IPS DF 6.9 (cell line): ENCODE data around the gene KXD1.

Source experiments
- DNase-seq: peaks from one replicate; pipeline ENCODE4 v3.0.0-alpha.2; 2013; ENCODE audit warnings: low read depth, low spot score
- H3K27ac ChIP-seq: one replicate; pipeline ENCODE4 v1.5.1; 2013; ENCODE audit warnings: low read length, control low read depth
- H3K27me3 ChIP-seq: 2 replicates; pipeline ENCODE4 v1.6.1; 2013; ENCODE audit warnings: mild to moderate bottlenecking, low read length; ENCODE audit not compliant: control insufficient read depth, insufficient read depth
- H3K36me3 ChIP-seq: 2 replicates; pipeline ENCODE4 v1.6.1; 2013; ENCODE audit warnings: low read length; ENCODE audit not compliant: control insufficient read depth, insufficient read depth
- H3K4me1 ChIP-seq: 2 replicates; pipeline ENCODE4 v1.6.1; 2013; ENCODE audit warnings: low read length; ENCODE audit not compliant: control insufficient read depth, insufficient read depth
- H3K4me3 ChIP-seq: 2 replicates; pipeline ENCODE4 v1.5.1; 2013; ENCODE audit warnings: mild to moderate bottlenecking, low read length
- H3K9me3 ChIP-seq: 2 replicates; pipeline ENCODE4 v1.6.1; 2013; ENCODE audit warnings: low read length, inconsistent platforms; ENCODE audit not compliant: control insufficient read depth, insufficient read depth
- WGBS: extraction: QIAGEN DNeasy Blood & Tissue Kit; methylation state at CpG from one replicate; pipeline ENCODE4 v1.1.7; 2013; ENCODE audit warnings: mixed read lengths, missing lambda C conversion rate; ENCODE audit not compliant: insufficient read length, insufficient coverage; 5-methylcytosine and 5-hydroxymethylcytosine counted together

Gene KXD1

GRCh38 chr19:18607226-18608101, 49.8 kb downstream of the KXD1 start:
- no CpG with 5 or more reads among the region's 68 CpGs for WGBS
- Histone ChIP-seq H3K4me3 (peak overlapping the region; percentile 4; the same call in 1 of the 2 replicates), H3K27ac (no peak overlapping the region), H3K9me3 (no peaks in the 10 kb centered on the region), H3K36me3 (no peaks in the 10 kb centered on the region; the same call in 1 of the 2 replicates), H3K4me1 (peaks cover 15% of the 10 kb centered on the region), H3K27me3 (peaks cover 81% of the 10 kb centered on the region)
- no peak for DNase-seq

- H3K4me1 ChIP-seq, result peaks cover 16% of the 10 kb centered on the region
Observed at GRCh38 chr19:18608102-18608804, 50.6 kb downstream of the KXD1 start.

GRCh38 chr19:18608805-18609716, 51.4 kb downstream of the KXD1 start:
- H3K27me3 ChIP-seq, result peaks cover 84% of the 10 kb centered on the region

More at GRCh38 chr19:18608102-18608804, 50.6 kb downstream of the KXD1 start:
- Histone ChIP-seq H3K27ac (no peak overlapping the region), H3K9me3 (no peaks in the 10 kb centered on the region), H3K27me3 (peaks cover 82% of the 10 kb centered on the region), H3K4me3 (no peak overlapping the region), H3K36me3 (no peaks in the 10 kb centered on the region; the same call in 1 of the 2 replicates)
- WGBS, result no CpG with 5 or more reads among the region's 5 CpGs
- no peak for DNase-seq

GRCh38 chr19:18609717-18610051, 52.0 kb downstream of the KXD1 start:
- Histone ChIP-seq H3K4me3 (no peak overlapping the region), H3K4me1 (peaks cover 16% of the 10 kb centered on the region), H3K27ac (no peak overlapping the region), H3K9me3 (no peaks in the 10 kb centered on the region), H3K27me3 (peaks cover 79% of the 10 kb centered on the region), H3K36me3 (no peaks in the 10 kb centered on the region; the same call in 1 of the 2 replicates)
- DNase-seq, result no peak
- whole genome bisulfite sequencing, result no CpG with 5 or more reads among the region's 2 CpGs

More at GRCh38 chr19:18608805-18609716, 51.4 kb downstream of the KXD1 start:
- DNase-seq, result no peak
- Histone ChIP-seq H3K4me3 (no peak overlapping the region), H3K27ac (no peak overlapping the region), H3K4me1 (peaks cover 17% of the 10 kb centered on the region), H3K36me3 (no peaks in the 10 kb centered on the region; the same call in 1 of the 2 replicates), H3K9me3 (no peaks in the 10 kb centered on the region)
- WGBS, result no CpG with 5 or more reads among the region's 9 CpGs

- Histone ChIP-seq H3K4me1 (peaks cover 16% of the 10 kb centered on the region), H3K36me3 (no peaks in the 10 kb centered on the region; the same call in 1 of the 2 replicates), H3K9me3 (no peaks in the 10 kb centered on the region), H3K27me3 (peaks cover 73% of the 10 kb centered on the region), H3K27ac (no peak overlapping the region), H3K4me3 (no peak overlapping the region; the same call in 1 of the 2 replicates)
- no peak for DNase-seq
- WGBS, result no CpG with 5 or more reads among the region's 3 CpGs
Observed at GRCh38 chr19:18610245-18610555, 52.5 kb downstream of the KXD1 start.

- peak overlapping the region; percentile 5; the same call in 1 of the 2 replicates for H3K4me3 ChIP-seq
- peaks cover 68% of the 10 kb centered on the region for H3K27me3 ChIP-seq
- DNase-seq, result no peak
- H3K9me3 ChIP-seq, result no peaks in the 10 kb centered on the region
- peaks cover 14% of the 10 kb centered on the region for H3K4me1 ChIP-seq
- no peaks in the 10 kb centered on the region; the same call in 1 of the 2 replicates for H3K36me3 ChIP-seq
- H3K27ac ChIP-seq, result no peak overlapping the region
- no CpG with 5 or more reads among the region's 45 CpGs for WGBS
Observed at GRCh38 chr19:18610556-18611326, 53.1 kb downstream of the KXD1 start.

GRCh38 chr19:18611327-18612050, 53.8 kb downstream of the KXD1 start:
- Histone ChIP-seq H3K9me3 (no peaks in the 10 kb centered on the region), H3K27ac (no peak overlapping the region), H3K27me3 (peaks cover 63% of the 10 kb centered on the region), H3K36me3 (no peaks in the 10 kb centered on the region; the same call in 1 of the 2 replicates), H3K4me1 (peaks cover 14% of the 10 kb centered on the region), H3K4me3 (peak overlapping the region; percentile 18; the same call in 1 of the 2 replicates)
- WGBS, result no CpG with 5 or more reads among the region's 62 CpGs
- no peak for DNase-seq

- no peak for DNase-seq
- Histone ChIP-seq H3K27ac (no peak overlapping the region), H3K4me3 (peak overlapping the region; percentile 77; the same call in 1 of the 2 replicates), H3K9me3 (no peaks in the 10 kb centered on the region), H3K27me3 (peaks cover 60% of the 10 kb centered on the region), H3K4me1 (peaks cover 14% of the 10 kb centered on the region), H3K36me3 (no peaks in the 10 kb centered on the region; the same call in 1 of the 2 replicates)
- WGBS, result no CpG with 5 or more reads among the region's 30 CpGs
Observed at GRCh38 chr19:18612051-18612771, 54.5 kb downstream of the KXD1 start.
